ENCODE results near the gene OPCML.

DNA sequence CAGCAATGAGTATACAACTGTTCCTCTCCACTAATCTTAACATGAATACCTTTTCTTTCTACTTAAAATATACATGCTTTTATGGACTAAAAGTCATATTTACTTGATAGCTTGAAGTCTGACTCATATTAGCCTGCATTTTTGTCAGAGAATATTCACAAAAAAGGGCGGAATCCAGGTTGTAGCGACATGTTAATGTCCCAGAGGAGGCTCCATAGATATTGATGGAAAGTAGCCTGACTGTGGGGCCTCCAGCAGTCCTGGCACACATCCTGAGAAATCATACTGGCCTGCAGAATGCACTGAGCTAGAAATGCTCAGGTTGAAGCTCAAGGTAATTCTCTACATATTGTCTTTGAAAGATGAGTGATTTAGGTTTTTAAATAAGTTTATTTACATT is 1110.7 kb downstream of the OPCML start:
- TF ChIP-seq, protein P1, sequence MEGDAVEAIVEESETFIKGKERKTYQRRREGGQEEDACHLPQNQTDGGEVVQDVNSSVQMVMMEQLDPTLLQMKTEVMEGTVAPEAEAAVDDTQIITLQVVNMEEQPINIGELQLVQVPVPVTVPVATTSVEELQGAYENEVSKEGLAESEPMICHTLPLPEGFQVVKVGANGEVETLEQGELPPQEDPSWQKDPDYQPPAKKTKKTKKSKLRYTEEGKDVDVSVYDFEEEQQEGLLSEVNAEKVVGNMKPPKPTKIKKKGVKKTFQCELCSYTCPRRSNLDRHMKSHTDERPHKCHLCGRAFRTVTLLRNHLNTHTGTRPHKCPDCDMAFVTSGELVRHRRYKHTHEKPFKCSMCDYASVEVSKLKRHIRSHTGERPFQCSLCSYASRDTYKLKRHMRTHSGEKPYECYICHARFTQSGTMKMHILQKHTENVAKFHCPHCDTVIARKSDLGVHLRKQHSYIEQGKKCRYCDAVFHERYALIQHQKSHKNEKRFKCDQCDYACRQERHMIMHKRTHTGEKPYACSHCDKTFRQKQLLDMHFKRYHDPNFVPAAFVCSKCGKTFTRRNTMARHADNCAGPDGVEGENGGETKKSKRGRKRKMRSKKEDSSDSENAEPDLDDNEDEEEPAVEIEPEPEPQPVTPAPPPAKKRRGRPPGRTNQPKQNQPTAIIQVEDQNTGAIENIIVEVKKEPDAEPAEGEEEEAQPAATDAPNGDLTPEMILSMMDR (IDR thresholded peaks at IDR 0.05; ENCODE audit: low read depth, low read length, missing input control): no peak
- TF ChIP-seq GABPA (IDR thresholded peaks at IDR 0.05 in 1 of 2, conservative IDR thresholded peaks at IDR 0.05 in 1 of 2) (no peak), EGR1 (IDR thresholded peaks at IDR 0.05; ENCODE audit: low read depth in 2 of 2) (no peak), JUND (IDR thresholded peaks at IDR 0.05) (no peak), RAD21 (IDR thresholded peaks at IDR 0.05) (no peak)
- TF ChIP-seq, protein P2, sequence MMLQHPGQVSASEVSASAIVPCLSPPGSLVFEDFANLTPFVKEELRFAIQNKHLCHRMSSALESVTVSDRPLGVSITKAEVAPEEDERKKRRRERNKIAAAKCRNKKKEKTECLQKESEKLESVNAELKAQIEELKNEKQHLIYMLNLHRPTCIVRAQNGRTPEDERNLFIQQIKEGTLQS (IDR thresholded peaks at IDR 0.05): no peak
